HEK293T (cell line): ENCODE data around the gene SV2B.

ENCODE experiments used
- CTCF ChIA-PET: fragments of 350-600 bp; formaldehyde crosslinking; extraction: SDS; loops from one replicate; lab custom pipeline; 2021; ENCODE audit warnings: antibody characterized with exemption, inconsistent platforms; lab: Yijun Ruan, JAX
- POLR2A ChIA-PET: fragments of 350-600 bp; formaldehyde crosslinking; extraction: SDS; loops from one replicate; lab custom pipeline; 2020; ENCODE audit warnings: antibody characterized with exemption, inconsistent platforms; lab: Yijun Ruan, JAX
- DNase-seq: peaks from one replicate; pipeline ENCODE4 v3.0.0; 2012; ENCODE audit warnings: mixed read lengths; ENCODE audit errors: extremely low spot score
- ARNT ChIP-seq: fragments of 450-650 bp; IDR thresholded peaks from 2 replicates; pipeline ENCODE4 v1.6.1; 2017; ENCODE audit warnings: mild to moderate bottlenecking
- BHLHE40 ChIP-seq: fragments of 450-650 bp; IDR thresholded peaks from 2 replicates; pipeline ENCODE4 v1.6.1; 2016; ENCODE audit warnings: mild to moderate bottlenecking, moderate library complexity, borderline replicate concordance
- CTBP1 ChIP-seq: fragments of 450-650 bp; IDR thresholded peaks from 2 replicates; pipeline ENCODE4 v1.6.1; 2016; ENCODE audit warnings: borderline replicate concordance
- ELF4 ChIP-seq: fragments of 450-650 bp; IDR thresholded peaks from 2 replicates; pipeline ENCODE4 v1.6.1; 2017; ENCODE audit warnings: antibody characterized with exemption
- FOXA1 ChIP-seq: fragments of 450-650 bp; IDR thresholded peaks from 2 replicates; pipeline ENCODE4 v1.6.1; 2016; ENCODE audit warnings: mild to moderate bottlenecking
- FOXK2 ChIP-seq: fragments of 450-650 bp; IDR thresholded peaks from 2 replicates; pipeline ENCODE4 v1.6.1; 2016; ENCODE audit warnings: mild to moderate bottlenecking
- FOXM1 ChIP-seq: fragments of 450-650 bp; IDR thresholded peaks from 2 replicates; pipeline ENCODE4 v1.6.1; 2017; ENCODE audit warnings: mild to moderate bottlenecking, borderline replicate concordance
- HDGF ChIP-seq: fragments of 450-650 bp; IDR thresholded peaks from 2 replicates; pipeline ENCODE4 v1.6.1; 2017; ENCODE audit warnings: antibody characterized with exemption, borderline replicate concordance
- L3MBTL2 ChIP-seq: fragments of 450-650 bp; conservative IDR thresholded peaks from 2 replicates; pipeline ENCODE4 v1.6.1; 2016; ENCODE audit warnings: mild to moderate bottlenecking
- LEF1 ChIP-seq: fragments of 450-650 bp; IDR thresholded peaks from 2 replicates; pipeline ENCODE4 v1.6.1; 2017; ENCODE audit warnings: mild to moderate bottlenecking, borderline replicate concordance
- NFRKB ChIP-seq: fragments of 450-650 bp; IDR thresholded peaks from 2 replicates; pipeline ENCODE4 v1.6.1; 2016; ENCODE audit warnings: mild to moderate bottlenecking, moderate library complexity
- PKNOX1 ChIP-seq: fragments of 450-650 bp; IDR thresholded peaks from 2 replicates; pipeline ENCODE4 v1.6.1; 2016
- SP1 ChIP-seq: fragments of 450-650 bp; IDR thresholded peaks from 2 replicates; pipeline ENCODE4 v1.6.1; 2017
- SUZ12 ChIP-seq: fragments of 450-650 bp; IDR thresholded peaks from 2 replicates; pipeline ENCODE4 v1.6.1; 2016; ENCODE audit warnings: mild to moderate bottlenecking
- TARDBP ChIP-seq: fragments of 450-650 bp; IDR thresholded peaks from 2 replicates; pipeline ENCODE4 v1.6.1; 2016
- ZNF384 ChIP-seq: fragments of 450-650 bp; IDR thresholded peaks from 2 replicates; pipeline ENCODE4 v1.6.1; 2016

SV2B gene

GRCh38 chr15:91129436-91129835 is 29.4 kb downstream of the SV2B start:
- DNase-seq = no peak
- ChIA-PET CTCF (no interaction called here), POLR2A (no interaction called here)
- TF ChIP-seq ARNT = no peak
- no peak for TF ChIP-seq CTBP1
- TF ChIP-seq PKNOX1 = no peak
- no peak for TF ChIP-seq FOXM1
- TF ChIP-seq SP1 = no peak
- TF ChIP-seq BHLHE40 = no peak
- TF ChIP-seq FOXK2 = no peak
- TF ChIP-seq ELF4 = no peak
- no peak for TF ChIP-seq SUZ12
- no peak for TF ChIP-seq ZNF384
- no peak for TF ChIP-seq LEF1

- no peak for TF ChIP-seq ZNF384
- TF ChIP-seq SP1 = no peak
- CTCF ChIA-PET = no interaction called here
- DNase-seq = no peak
- POLR2A ChIA-PET = no interaction called here
These were observed 32.0 kb downstream of the SV2B start for GRCh38 chr15:91132079-91132478.

- ChIA-PET CTCF (no interaction called here), POLR2A (no interaction called here)
- TF ChIP-seq ARNT = no peak
- no peak for TF ChIP-seq HDGF
- TF ChIP-seq TARDBP = no peak
- no peak for TF ChIP-seq FOXM1
- no peak for TF ChIP-seq ZNF384
- no peak for TF ChIP-seq FOXA1
- TF ChIP-seq FOXK2 = no peak
- no peak for TF ChIP-seq NFRKB
- TF ChIP-seq BHLHE40 = no peak
- TF ChIP-seq PKNOX1 = no peak
- TF ChIP-seq SP1 = no peak
- TF ChIP-seq L3MBTL2 = no peak
- TF ChIP-seq CTBP1 = no peak
- DNase-seq = no peak
These were observed 33.5 kb downstream of the SV2B start for GRCh38 chr15:91133511-91133910.

GRCh38 chr15:91135201-91136130 is 35.4 kb downstream of the SV2B start:
- POLR2A ChIA-PET = no interaction called here
- CTCF ChIA-PET = no interaction called here
- TF ChIP-seq HDGF = no peak
- TF ChIP-seq NFRKB = no peak
- no peak for TF ChIP-seq FOXK2
- no peak for TF ChIP-seq TARDBP
- TF ChIP-seq SP1 = no peak
- TF ChIP-seq BHLHE40 = no peak
- no peak for TF ChIP-seq ELF4
- TF ChIP-seq ARNT = no peak
- TF ChIP-seq FOXM1 = no peak
- no peak for TF ChIP-seq PKNOX1
- TF ChIP-seq FOXA1 = no peak
- no peak for TF ChIP-seq CTBP1
- no peak for DNase-seq

- TF ChIP-seq FOXK2 (no peak), TARDBP (no peak)
- ChIA-PET POLR2A (no interaction called here), CTCF (no interaction called here)
- no peak for DNase-seq
These were observed 36.4 kb downstream of the SV2B start for GRCh38 chr15:91136386-91136923.

GRCh38 chr15:91140601-91141000 is 40.5 kb downstream of the SV2B start:
- ChIA-PET POLR2A (interaction anchor here (2.4 kb wide), 1 partner anchor 13 kb away, joined by 5 read pairs; no protein-coding TSS in a partner anchor), CTCF (no interaction called here)
- TF ChIP-seq LEF1 (no peak), ARNT (no peak), PKNOX1 (no peak), BHLHE40 (no peak), ELF4 (no peak), SUZ12 (no peak), FOXM1 (no peak), NFRKB (no peak), TARDBP (no peak), L3MBTL2 (no peak), FOXK2 (no peak), ZNF384 (no peak), SP1 (no peak), CTBP1 (no peak), HDGF (no peak), FOXA1 (no peak)
- DNase-seq = no peak
